Activated CD4-positive, alpha-beta T cell treated with anti-CD3 and anti-CD28 coated beads, Interleukin-2, amount 50 U/mL, for 16 hours (primary cell): ENCODE results near the gene SHPK.
A peak's percentile ranks its signal among the peaks of the same experiment; 100 is the strongest.

Source experiments
- DNase-seq: peaks from one replicate; pipeline ENCODE4 v3.0.0-alpha.2; 2020

SHPK gene

DNA sequence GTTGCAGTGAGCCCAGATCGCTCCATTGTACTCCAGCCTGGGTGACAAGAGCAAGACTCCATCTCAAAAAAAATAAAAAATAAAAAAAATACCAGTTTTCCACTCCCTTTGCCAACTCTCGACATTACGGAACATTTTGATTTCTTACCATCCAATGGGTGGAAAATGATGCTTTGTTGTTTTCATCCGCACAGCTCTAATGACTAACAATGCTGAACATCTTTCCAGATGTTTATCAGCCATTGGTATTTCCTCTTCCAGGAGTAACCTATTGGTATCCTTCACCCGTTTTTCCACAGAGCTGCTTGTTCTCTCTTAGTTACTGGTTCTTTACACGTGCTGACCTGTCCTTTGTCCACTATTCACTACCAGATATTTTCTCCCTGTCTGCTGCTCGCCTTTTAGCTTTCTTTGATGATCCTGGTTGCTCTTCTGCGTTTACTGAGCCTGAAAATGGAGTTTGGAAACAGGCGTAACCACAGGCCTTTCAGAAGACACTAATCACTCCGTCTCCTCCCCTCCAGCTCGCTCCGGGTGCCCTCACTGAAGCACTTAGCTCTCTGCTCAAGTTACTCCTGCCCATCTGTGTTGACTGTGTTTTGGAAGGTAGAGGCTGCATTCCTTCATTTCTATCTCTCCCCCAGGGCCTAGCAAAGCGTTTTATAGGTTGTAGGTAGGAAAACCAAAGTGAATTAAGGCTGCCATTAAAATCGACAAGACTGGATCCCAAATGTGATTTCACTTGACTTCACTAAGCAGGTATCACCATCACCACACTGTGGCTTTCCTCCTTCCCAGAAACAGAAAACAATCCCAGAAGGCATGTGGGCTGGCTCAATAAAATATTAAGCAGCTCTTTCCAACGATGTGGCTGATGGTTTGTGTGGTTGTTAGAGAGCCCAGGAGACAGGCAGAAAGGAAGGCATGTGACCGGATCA, 8.9 kb downstream of the SHPK start:
- DNase-seq, result no peak

DNA sequence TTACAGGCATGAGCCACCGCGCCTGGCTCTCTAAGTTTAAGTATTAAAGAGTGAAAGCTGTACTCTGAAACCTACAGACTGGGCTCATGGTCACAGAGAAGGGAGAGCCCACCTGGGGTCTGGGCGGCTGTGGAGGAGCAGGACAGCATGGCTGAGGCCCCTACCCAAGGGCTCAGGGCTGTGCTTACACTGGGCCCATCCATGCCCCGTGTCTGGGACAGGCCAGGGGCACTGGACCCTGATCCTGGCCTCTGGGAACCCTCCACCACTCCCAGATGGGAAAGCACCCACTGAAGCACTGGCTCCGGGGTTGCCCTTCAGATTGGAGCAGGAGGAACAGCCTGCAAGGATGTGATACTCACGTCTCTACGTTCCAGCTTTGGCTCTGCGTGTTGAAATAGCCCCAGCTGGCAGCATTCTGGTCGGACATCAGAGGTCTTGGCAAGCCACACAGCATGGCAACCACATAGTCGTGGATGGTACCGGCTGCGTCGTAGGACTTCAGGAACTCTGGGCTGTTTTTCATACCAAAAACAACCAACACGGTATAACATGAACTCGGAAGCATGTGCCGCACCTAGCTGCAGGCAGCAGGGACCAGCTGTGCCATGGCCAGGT, 13.0 kb downstream of the SHPK start:
- DNase-seq, result no peak

- DNase-seq, result no peak
Measured at GRCh38 chr17:3621146-3621720, 14.8 kb downstream of the SHPK start.

- DNase-seq, result no peak
Measured at GRCh38 chr17:3615160-3615870, 20.7 kb downstream of the SHPK start.

DNA sequence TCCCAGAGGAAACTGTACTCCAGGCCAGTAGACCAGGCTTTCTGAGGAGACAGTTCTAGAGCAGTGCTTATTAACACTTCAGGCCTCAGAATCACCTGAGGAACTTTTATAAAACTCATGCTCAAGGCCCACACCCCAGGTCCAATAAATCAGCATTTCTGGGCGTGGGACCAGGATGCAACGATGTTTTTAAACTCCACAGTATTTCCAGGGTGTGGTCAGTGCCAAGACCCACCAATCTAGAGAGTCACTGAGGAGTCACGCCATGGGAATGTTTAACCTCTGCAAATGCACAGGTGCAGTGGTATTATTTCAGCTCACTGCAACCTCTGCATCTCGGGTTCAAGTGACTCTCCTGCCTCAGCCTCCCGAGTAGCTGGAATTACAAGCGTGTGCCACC, 22.9 kb downstream of the SHPK start:
- DNase-seq, result no peak

DNA sequence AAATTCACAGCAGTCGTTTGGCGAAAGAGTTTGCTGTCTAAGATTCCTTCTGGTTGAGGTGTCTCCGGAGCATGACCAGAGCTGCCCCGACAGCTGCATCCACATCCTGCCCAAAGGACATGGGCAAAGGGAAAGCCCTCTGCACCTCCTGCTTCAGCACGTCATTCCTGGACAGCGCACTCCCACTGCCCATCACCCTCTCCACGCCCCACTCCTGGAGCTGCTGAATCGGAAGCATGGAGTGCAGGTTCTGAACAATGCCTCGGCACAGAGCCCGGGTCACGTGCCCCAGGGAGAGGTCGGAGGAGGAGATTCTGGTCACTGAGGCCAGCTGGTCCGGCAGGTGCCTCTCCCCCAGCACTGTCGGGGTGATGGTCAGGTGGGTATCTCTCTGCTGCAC, 25.5 kb downstream of the SHPK start:
- DNase-seq, result no peak

GRCh38 chr17:3609689-3610088, 26.4 kb downstream of the SHPK start:
- no peak for DNase-seq

- DNase-seq, result no peak
Measured at GRCh38 chr17:3603870-3604259, 32.2 kb downstream of the SHPK start.

DNA sequence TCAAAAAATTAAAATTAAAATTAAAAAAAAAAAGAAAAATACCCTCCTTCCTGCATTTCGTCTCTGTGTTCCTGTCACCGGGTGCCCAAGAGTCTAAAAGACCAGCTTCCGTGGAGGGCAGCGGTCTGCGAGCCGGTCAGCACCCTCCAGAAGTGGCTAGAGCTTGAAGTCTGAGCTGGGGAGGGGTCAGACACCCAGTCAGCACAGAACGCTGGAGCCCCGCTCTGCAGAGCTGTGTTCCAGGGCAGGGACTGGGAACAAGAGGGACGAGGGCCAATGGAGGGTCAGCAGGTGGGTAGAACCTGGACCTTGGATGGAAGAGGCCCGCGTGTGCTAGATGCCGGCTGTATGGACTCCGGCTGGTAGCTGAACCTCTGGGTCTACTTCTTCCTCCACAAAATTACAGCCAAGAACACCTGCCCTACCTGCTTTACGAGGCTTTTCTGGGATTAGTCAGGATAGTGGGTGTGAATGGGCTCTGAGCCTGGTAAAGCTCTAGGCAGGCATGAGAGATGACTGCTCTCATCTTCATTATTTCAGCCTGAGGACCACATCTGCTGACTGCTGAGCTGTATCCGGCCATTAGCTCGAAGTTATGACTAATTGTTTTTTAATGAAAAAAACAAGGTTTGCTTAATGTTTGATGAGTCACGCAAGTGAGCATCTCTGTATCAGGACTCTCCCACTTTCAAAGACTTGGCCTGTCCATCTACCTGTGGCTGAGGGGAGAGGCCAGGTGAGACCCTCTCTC, 32.8 kb downstream of the SHPK start:
- no peak for DNase-seq

- DNase-seq, result peak; percentile 46
Measured at GRCh38 chr17:3602499-3602898, 33.6 kb downstream of the SHPK start.

- no peak for DNase-seq
Measured at GRCh38 chr17:3600529-3601205, 35.4 kb downstream of the SHPK start.

GRCh38 chr17:3598078-3598477, 38.0 kb downstream of the SHPK start:
- no peak for DNase-seq

- DNase-seq, result no peak
Measured at GRCh38 chr17:3596804-3597464, 39.1 kb downstream of the SHPK start.

DNA sequence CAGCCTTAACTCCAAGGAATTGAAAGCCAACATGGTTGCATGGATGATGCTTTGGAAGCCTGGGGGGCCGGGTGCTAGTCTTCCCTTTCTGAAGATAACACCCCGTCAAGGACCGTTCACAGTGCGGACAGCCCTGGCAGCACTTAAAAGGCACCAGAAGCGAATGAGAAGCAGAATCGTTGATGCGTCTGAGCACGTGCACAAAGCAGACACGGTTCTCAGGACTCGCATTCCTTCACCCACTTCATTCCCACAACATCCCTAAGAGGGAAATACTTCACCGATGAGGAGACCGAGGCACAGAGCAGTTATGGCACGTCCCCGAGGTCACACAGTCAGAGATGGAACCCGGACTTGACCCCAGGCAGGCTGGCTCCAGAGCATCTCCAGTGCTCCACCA, 41.1 kb downstream of the SHPK start:
- no peak for DNase-seq

GRCh38 chr17:3594051-3594800, 41.8 kb downstream of the SHPK start:
- no peak for DNase-seq

GRCh38 chr17:3593384-3593783, 42.7 kb downstream of the SHPK start:
- DNase-seq, result no peak

DNA sequence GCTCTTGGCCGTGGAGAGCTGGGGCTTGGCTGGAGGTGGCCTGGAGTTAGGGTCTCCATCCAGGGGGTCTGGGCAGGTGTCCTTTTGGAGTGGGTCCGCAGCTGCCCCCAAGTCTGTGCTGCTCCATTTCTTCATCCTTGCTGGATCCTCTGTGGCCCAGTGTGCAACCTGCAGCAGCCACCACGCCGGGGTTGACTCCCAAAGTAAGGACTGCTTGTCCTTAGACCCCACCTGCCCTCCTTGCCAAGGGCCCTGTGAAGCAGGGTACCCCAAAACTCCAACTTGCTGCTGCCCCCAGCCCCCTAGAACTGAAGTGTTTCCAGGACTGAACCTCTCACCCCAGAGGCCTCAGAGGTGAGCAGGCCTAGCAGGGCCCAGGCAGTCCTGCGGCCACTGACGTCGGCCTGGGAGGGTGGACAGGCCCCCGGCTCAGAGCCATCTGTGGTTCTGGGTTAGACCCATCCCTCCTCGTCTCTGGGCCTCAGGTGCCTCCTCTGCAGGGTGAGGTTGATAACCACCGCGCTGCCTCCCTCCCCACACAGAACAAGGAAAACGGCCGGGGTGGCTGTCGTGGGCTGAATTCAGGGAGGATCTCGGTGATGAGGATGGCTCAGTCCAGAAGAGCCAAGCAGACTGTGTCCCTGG, 43.7 kb downstream of the SHPK start:
- DNase-seq, result no peak

- DNase-seq, result no peak
Measured at GRCh38 chr17:3590768-3591167, 45.3 kb downstream of the SHPK start.

DNA sequence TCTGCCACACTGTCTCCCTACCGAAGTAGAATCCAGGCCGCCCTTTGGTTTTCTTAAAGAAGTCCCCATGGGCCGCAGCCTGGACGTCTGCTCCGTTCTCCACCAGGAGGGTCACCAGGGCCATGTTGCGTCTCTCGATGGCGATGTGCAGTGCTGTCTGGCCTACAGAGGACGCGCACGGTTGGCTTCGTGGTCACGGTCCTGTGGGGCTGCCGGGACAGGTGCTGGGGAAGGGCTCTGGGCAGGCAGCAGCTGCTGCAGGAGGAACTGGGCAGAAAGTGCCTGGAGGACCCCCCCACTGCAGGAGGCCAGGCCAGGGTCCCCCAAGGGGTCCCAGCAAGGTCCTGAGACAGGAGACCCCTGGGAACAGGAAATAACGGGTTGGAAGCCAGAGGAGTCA, 45.8 kb downstream of the SHPK start:
- no peak for DNase-seq

DNA sequence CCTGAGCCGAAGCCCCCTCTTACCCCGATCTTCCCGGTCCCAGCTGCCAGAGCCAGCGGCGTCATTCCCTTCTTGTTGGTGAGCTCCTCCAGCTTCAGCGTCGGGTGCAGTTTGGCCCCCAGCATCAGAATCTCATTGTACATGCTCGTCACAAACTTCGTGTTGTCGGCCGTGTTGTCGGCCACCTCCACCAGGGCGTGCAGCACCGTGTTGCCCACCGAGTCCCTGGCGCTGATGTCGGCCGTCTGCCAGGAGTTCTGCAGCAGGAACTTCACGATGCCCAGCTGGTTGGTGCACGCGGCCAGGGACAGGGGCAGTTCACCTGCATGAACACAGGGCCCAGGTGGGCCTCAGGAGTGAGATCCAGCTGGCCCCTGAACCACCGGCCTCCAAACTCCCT, 46.3 kb downstream of the SHPK start:
- no peak for DNase-seq
